ENCODE results near the gene ME3. TPM values are rescaled to one million over a fixed set of nuclear protein-coding genes. Genes with fewer than 3 reads are reported as not detected.

Gene ME3
- total RNA-seq, 1 experiment from 2014 or later: 83.8 TPM

- no peak overlapping the region for H2AFZ ChIP-seq (ENCODE audit: low read length)
- no peaks in the 10 kb centered on the region for H4K20me1 ChIP-seq (ENCODE audit: low read length)
- no peaks in the 10 kb centered on the region for H3K9me2 ChIP-seq (replicated peaks; ENCODE audit: low read length)
- no peak overlapping the region for H3K27ac ChIP-seq (ENCODE audit: low read length)
- peaks cover 3% of the 10 kb centered on the region; the same call in 1 of the 2 replicates for H3K79me2 ChIP-seq (ENCODE audit: low read length)
- DNase-seq: no peak
- intact Hi-C loops (cut with micrococcal nuclease): no loop called here
- H3K36me3 ChIP-seq (ENCODE audit: low read depth, low read length): no peaks in the 10 kb centered on the region
- H3F3A ChIP-seq (ENCODE audit: low read length, unreplicated experiment): peaks cover 3% of the 10 kb centered on the region
- H3K9me3 ChIP-seq (ENCODE audit: low read length): no peaks in the 10 kb centered on the region
- no peak for ATAC-seq
- ChIA-PET POLR2A (ENCODE audit: unreplicated experiment) (no interaction called here), CTCF (no interaction called here)
- peaks cover 40% of the 10 kb centered on the region for H3K4me1 ChIP-seq (ENCODE audit: insufficient read depth, low read length)
- TF ChIP-seq, protein P1, sequence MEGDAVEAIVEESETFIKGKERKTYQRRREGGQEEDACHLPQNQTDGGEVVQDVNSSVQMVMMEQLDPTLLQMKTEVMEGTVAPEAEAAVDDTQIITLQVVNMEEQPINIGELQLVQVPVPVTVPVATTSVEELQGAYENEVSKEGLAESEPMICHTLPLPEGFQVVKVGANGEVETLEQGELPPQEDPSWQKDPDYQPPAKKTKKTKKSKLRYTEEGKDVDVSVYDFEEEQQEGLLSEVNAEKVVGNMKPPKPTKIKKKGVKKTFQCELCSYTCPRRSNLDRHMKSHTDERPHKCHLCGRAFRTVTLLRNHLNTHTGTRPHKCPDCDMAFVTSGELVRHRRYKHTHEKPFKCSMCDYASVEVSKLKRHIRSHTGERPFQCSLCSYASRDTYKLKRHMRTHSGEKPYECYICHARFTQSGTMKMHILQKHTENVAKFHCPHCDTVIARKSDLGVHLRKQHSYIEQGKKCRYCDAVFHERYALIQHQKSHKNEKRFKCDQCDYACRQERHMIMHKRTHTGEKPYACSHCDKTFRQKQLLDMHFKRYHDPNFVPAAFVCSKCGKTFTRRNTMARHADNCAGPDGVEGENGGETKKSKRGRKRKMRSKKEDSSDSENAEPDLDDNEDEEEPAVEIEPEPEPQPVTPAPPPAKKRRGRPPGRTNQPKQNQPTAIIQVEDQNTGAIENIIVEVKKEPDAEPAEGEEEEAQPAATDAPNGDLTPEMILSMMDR (conservative IDR thresholded peaks at IDR 0.05; ENCODE audit: low read depth, low read length): no peak
- no peak for TF ChIP-seq EZH2phosphoT487 (IDR thresholded peaks at IDR 0.05; ENCODE audit: borderline replicate concordance, low read length)
- no peak for TF ChIP-seq EZH2 (IDR thresholded peaks at IDR 0.05; ENCODE audit: low read length, unreplicated experiment)
- no peak overlapping the region for H3K4me3 ChIP-seq (ENCODE audit: low read length)
- no TSS peak for BruUV-seq (replicated peaks)
- H3K9ac ChIP-seq (ENCODE audit: low read length): no peak overlapping the region
- no peaks in the 10 kb centered on the region for H3K27me3 ChIP-seq (ENCODE audit: low read length)
- no peak overlapping the region for H3K4me2 ChIP-seq (ENCODE audit: low read length)
Measured at GRCh38 chr11:86641537-86642261, 30.7 kb downstream of the ME3 start.

DNA sequence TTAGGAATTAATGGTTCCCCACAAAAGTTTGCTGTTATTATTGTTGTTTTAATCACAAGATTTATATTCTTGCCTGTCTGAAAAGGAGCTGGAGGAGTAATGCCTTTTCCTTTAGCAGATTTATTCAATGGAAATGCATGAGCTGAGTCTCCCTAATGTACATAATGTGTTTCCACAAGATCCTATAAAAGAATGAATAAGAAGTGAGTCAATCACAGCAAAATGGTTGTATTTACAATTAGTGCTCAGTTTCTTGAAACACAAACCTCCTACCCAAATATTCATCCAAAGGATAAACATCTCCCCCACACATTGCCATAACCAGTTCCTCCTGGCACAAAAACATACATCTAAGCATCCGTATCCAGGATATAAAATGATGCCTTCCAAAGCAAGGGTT lies 33.3 kb downstream of the ME3 start:
- Histone ChIP-seq H4K20me1 (ENCODE audit: low read length) (no peaks in the 10 kb centered on the region), H3K79me2 (ENCODE audit: low read length) (peaks cover 3% of the 10 kb centered on the region; the same call in 1 of the 2 replicates), H3K4me2 (ENCODE audit: low read length) (peak overlapping the region; percentile 57), H3K4me3 (ENCODE audit: low read length) (no peak overlapping the region), H3K36me3 (ENCODE audit: low read depth, low read length) (peaks cover 3% of the 10 kb centered on the region; the same call in 1 of the 2 replicates), H3K9ac (ENCODE audit: low read length) (peak overlapping the region; percentile 69), H2AFZ (ENCODE audit: low read length) (no peak overlapping the region), H3F3A (ENCODE audit: low read length, unreplicated experiment) (peaks cover 3% of the 10 kb centered on the region), H3K9me2 (replicated peaks; ENCODE audit: low read length) (no peaks in the 10 kb centered on the region), H3K9me3 (ENCODE audit: low read length) (no peaks in the 10 kb centered on the region), H3K27ac (ENCODE audit: low read length) (peak overlapping the region; percentile 95), H3K4me1 (ENCODE audit: insufficient read depth, low read length) (peaks cover 36% of the 10 kb centered on the region), H3K27me3 (ENCODE audit: low read length) (no peaks in the 10 kb centered on the region)
- no TSS peak for BruUV-seq (replicated peaks)
- DNase-seq: peak; percentile 90
- peak; percentile 88 for ATAC-seq
- POLR2A ChIA-PET (ENCODE audit: unreplicated experiment): interaction anchor here (0.6 to 1.3 kb wide), 5 partner anchors 23 to 162 kb away, joined by 3 to 5 read pairs (median 4); no protein-coding TSS in a partner anchor
- CTCF ChIA-PET: interaction anchor here (0.5 to 0.6 kb wide), 2 partner anchors 60 to 69 kb away, joined by 3 read pairs; no protein-coding TSS in a partner anchor
- no peak for TF ChIP-seq EZH2phosphoT487 (IDR thresholded peaks at IDR 0.05; ENCODE audit: borderline replicate concordance, low read length)
- no peak for TF ChIP-seq EZH2 (IDR thresholded peaks at IDR 0.05; ENCODE audit: low read length, unreplicated experiment)
- TF ChIP-seq, protein P1 (conservative IDR thresholded peaks at IDR 0.05; ENCODE audit: low read depth, low read length): no peak
- intact Hi-C loops (cut with micrococcal nuclease): loop anchor here (1.0 to 5.0 kb wide), 3 partner anchors 35 to 163 kb away; partner anchors contain the start of gene PRSS23
